HG03135 (cell line): ENCODE results near the gene SRP9.
A peak's percentile ranks its signal among the peaks of the same experiment; 100 is the strongest.

Experiments
- ATAC-seq: cut with Tn5 transposase; IDR thresholded peaks from one replicate; pipeline ENCODE4 v1.9.1; 2021; ENCODE audit warnings: mild to moderate bottlenecking, moderate library complexity; ENCODE audit not compliant: unreplicated experiment

SRP9 gene, protein sequence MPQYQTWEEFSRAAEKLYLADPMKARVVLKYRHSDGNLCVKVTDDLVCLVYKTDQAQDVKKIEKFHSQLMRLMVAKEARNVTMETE

GRCh38 chr1:225777583-225778336 lies at the start of gene SRP9:
SRP9 (plus strand) TSS chr1:225777826; CDS start chr1:225777941, 115 bp downstream.
- peak; percentile 99 for ATAC-seq

- ATAC-seq, result no peak
Measured at GRCh38 chr1:225731491-225731890, 46.1 kb upstream of the SRP9 start.

GRCh38 chr1:225733254-225733653 lies 44.4 kb upstream of the SRP9 start:
- no peak for ATAC-seq

GRCh38 chr1:225735252-225736149 lies 42.1 kb upstream of the SRP9 start:
- no peak for ATAC-seq

DNA sequence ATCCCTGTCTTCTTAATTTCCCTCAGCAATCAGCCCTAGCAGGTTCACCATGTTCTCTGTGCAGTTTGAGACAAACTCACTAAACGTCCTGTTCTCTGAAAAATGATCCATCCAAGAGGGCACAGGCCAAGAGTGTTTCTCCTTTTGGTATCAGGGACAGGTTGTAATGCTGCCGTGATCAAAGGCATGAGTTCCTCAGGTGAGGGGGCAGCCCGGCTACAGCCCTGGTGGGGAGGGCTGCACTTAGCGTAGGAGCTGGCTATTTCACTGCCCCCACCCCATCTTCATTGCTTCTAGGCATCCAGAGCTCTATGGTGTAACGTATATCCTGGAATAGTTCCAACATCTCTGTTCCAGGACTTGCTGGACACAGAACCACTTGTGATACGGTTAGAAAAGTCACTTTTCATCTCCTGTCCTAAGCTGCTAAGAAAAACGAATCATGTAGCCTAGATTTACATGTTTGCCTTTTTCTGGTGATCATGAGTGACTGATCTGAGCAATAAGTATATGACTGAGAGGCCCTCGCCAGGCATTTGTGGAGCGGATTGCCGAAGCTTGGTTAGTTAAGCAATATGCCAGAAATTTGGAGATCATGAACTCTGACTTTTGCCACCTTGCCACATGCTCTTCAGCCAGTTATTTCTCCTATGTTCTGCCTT lies 41.1 kb upstream of the SRP9 start:
- no peak for ATAC-seq

- no peak for ATAC-seq
Measured at GRCh38 chr1:225737161-225737560, 40.5 kb upstream of the SRP9 start.

DNA sequence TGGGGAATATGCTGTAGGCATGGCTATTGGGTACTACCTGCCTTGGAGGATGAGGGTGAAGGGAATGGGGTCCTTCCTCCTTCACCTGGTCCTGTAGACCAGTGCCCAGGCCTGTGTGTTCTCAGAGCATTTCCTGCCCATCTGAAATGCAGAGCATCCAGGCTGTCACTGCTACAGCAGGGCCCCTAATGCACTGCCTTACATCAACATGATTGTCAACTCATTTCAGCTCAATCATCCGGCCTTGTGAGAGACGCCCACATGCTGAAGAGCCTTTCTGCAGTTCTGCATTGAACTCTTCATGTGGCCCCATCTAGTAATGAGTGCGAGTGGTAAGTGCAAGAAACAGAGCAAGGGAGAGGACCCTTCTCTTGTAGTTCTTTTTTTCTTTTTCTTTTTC lies 39.8 kb upstream of the SRP9 start:
- no peak for ATAC-seq

- ATAC-seq, result no peak
Measured at GRCh38 chr1:225738763-225739162, 38.9 kb upstream of the SRP9 start.

- no peak for ATAC-seq
Measured at GRCh38 chr1:225739542-225740107, 38.0 kb upstream of the SRP9 start.

DNA sequence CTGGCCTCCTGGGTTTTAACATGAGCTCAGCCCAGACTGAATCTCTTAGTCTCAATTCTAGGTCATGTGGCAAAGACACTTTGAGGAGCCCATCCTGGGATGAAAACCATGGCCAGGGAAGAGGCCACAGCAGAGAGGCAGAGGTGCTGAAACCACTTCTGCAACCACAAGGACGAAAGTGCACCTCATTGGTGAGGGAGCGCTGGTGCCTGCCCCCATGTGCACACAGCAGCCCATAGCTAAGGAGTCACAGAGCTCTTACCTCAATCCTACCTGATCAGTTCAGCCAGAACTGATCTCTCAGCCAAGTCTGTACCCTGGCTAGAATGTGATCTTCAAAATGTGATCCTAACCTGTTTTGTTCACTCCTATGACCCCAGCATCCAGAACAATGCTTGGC lies 32.9 kb upstream of the SRP9 start:
- ATAC-seq, result no peak

GRCh38 chr1:225745273-225745672 lies 32.4 kb upstream of the SRP9 start:
- no peak for ATAC-seq

DNA sequence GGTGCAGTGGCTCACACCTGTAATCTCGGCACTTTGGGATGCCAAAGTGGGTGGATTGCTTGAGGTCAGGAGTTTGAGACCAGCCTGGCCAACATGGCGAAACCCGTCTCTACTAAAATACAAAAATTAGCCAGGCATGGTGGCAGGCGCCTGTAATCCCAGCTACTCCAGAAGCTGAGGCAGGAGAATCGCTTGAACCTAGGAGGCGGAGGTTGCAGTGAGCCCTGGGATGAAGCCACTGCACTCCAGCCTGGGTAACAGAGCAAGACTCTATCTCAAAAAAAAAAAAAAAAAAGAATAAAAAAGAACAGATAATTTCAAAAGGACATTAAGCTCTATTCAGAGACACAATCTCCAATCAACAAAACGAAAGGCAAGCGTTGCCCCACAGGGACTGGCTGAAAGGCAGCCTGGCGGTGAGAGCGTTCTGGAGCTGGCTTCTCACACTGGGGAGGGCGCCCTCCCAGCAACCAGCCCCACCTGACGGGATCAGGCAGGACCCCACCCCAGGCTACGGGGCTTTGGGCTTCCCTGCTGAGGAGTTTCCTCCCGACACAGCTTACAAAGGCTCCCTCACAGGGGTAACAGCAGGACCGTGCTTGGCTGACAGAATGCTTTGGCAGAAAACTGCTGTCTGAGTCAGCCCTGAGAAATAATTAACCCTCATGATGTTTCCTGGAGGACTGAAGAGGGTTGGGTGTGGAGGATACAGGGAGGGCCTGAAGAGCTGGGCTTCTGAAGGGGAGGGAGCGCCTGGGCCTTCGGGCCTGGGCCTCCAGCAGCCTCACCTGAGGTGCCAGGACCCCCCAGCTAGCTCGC lies 31.1 kb upstream of the SRP9 start:
- no peak for ATAC-seq

GRCh38 chr1:225747566-225747965 lies 30.1 kb upstream of the SRP9 start:
- no peak for ATAC-seq

DNA sequence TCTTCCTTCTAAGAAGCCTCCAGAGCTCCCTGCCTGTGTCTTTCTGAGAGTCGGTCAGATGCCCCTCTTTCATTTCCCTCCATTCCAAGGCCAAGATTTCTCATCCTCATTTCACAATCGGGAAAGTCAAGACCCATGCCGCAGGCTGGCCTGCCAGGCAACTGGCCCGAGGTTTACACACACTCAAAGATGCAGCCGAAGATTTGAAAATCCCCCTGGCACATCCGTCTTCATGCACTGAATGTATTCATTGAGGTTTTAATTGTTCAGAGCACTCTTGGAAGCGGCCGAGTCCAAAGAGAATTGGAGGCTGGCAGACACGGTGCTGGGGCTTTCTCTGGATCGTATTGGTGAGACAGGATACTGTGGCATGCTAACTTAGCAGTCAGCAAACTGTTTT lies 29.1 kb upstream of the SRP9 start:
- no peak for ATAC-seq

DNA sequence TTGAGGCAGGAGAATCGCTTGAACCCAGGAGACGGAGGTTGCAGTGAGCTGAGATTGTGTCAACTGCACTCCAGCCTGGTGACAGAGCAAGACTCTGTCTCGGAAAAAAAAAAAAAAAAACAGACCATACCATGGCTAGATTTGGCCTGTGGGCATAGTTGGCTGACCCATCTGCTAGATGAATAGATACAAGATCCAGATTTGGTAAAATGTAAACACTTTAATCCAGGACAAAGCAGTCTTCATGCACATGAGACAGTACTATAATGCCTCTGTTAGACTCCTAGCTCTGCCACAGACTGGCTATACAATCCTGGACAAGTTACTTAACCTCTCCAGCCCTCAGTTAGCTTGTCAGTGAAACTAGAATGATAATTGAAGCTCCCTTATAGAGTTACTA lies 27.9 kb upstream of the SRP9 start:
- ATAC-seq, result no peak

DNA sequence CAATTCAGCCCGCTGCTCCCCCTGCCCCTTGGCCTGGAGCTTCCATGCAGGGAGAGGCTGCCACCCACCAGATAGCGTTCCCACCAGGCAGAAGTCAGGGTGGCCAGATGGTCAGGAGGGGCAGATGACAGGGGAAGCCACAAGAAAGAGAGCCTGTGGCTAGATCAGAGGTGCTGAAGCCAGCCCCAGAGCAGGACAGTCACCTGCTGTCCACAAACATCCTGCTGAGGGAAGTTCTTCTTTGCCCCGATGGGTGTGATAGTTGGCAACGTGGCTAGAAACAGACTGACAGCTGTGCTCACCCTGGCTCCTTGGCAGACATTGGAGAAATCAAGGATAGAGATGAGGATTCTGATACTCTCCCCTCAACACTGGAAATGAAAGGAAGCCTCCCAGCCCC lies 27.2 kb upstream of the SRP9 start:
- ATAC-seq, result no peak

DNA sequence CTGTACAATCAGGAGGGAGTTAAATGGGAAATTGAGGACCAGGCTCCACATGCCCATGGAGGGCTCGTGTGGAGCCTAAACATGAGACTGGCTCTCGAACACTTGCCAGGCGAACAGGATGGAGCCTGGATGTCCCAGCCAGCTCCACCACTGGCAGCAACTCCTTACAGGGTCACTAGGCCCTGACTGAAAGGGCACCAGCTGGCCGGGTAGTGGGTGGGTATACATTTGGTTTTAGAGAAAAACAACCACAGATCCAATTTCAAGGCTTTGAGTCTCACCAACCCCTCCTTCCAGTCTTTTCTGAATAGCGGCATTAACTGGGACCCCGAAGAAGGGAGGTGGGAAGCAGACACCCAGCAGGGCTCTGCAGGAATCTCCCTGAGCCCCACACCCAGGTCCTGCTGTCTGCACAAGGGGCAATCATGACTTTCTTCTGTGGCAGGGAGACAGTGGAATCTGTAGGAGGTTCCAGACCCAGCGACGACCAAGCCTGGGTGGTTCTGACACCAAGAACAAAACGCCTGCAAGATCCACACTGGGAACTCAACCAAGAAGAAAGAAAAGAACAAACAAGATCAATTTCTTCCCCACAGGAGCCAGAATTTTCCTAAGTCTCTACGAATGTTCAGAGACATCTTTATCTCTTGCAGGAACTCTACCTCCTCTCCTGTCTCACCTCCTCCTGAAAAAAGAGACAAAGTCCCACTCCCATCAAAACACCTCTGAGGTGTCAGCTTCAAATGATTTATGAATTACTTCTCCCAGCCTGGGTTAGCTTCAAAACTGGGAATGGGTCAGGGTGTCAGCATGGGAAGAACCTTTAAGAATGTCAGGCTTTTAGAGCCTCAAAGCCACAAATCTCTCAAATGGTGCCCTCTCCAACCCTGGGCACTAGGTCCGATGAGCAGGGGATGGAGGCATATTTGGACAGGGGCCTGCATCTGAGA lies 26.5 kb upstream of the SRP9 start:
- ATAC-seq, result no peak

DNA sequence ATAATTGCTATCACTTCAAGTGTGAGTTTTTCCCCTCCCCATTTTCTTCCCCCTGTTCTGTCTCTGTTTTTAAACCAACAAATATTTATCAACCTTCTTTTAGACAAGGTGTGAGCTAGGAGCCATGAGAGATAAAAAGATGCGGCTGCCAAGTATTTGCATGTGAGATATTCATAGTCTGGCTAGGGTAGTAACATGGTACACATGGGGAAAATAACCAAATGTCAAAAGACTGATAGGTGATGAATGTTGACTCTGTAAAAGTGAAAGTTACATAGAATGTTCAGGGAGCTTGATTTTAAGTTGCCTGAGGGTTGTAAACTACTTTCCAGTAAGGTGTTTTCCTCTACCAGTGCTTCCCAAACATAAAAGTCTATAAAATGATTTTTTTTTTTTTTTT lies 25.4 kb upstream of the SRP9 start:
- no peak for ATAC-seq
